Midbrain (tissue), 1 donor: ENCODE data around the gene TRAF7.
"Not testable (repeated sequence)": the region's sequence is repeated elsewhere in the genome, so short reads cannot be mapped to it uniquely, and the experiment has no call there.

Experiments
- DNase-seq: peaks from one replicate; lab custom pipeline; 2025; lab: John Stamatoyannopoulos, UW

Gene TRAF7

DNA sequence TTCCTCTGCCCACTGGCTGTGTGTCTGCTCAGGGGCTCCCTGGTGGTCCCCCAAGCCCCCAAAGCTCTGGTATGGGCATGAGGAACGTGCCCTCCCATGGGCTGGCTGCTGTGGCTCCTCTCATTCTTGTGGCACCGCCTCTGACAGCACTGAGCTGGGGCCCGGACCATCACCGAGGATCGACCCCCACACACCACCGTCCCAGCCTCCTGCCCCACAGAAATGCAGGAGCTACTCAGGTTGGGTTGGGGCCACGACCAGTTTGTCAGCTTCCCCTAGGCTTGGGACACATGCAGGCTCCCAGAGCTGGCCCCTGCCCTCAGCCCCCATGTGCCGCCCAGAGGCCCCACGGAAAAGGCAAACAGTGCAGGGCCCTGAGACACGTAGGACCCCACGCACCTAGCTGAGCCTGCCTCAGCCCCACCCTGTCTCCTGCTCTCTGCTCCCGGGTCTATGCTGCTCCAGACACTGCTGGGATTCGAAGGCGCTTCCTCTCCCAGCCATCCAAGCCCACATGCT, 44.1 kb downstream of the TRAF7 start:
- DNase-seq: no peak

DNA sequence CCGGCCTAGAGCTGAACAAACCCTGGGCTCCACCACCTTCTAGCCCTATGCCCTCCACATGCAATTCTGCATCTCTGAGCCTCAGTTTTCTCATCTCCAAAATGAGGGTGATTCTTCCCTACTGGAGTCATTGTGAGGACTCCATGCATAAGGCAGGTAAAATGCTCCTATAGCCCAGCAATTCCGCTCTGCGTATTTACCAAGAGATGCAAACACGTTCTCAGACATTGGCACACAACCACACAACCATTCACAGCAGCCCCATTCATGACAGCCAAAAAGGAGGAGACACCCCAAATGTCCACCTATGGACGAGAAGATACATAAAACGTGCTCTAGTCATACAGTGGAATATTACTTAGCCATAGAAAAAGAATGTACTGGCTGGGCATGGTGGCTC, 44.7 kb downstream of the TRAF7 start:
- DNase-seq: no peak

DNA sequence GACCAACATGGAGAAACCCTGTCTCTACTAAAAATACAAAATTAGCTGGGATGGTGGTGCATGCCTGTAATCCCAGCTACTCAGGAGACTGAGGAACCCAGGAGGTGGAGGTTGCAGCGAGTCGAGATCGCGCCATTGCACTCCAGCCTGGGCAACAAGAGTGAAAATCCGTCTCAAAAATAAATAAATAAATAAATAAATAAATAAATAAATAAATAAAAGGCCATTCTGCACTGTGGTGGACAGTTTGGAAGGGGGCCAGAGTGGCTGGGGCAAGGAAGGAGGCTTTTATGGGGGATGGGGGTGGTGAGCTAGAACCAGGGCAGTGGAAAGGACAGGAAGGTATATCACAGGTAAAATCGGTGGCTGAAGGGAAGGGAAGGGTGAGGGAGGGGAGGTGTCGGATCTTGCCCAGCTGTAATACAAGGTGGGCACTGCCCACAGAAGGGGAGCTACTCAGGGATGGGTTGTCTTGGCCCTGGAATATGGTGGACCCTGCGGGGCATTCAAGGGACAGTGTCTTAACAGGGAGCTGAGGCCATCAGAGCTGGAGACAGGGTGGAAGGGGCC, 47.6 kb downstream of the TRAF7 start:
- DNase-seq: not testable (repeated sequence)

DNA sequence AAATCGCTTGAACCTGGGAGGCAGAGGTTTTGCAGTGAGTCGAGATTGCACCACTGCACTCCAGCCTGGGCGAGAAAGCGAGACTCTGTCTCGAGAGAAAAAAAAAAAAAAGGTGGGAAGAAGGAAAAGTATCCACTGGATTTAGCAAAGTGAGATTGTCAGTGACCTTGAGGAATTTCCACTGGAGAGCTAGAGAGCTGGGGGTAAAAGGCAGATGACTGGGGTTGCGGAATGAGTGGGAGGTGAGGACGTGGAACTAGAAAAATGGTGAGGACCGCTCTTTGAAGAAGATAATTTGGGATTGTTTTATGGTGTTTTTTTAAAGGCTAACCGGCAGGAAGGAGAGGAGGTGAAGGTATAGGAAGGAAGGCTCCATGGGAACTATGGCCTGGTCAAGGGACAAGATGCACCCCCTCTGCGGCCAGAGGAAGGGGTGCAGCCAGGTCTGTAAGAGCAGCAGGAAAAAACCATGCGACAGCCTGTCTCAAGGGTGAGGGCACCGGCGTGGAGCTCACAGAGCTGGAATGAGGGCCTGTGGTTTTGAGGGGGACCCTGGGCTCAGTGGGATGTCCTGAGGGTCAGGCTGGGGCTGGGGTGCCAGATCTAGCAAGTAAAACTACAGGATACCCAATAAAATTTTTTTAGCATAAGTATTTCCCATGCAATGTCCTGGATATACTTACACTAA, 49.0 kb downstream of the TRAF7 start:
- no peak for DNase-seq

DNA sequence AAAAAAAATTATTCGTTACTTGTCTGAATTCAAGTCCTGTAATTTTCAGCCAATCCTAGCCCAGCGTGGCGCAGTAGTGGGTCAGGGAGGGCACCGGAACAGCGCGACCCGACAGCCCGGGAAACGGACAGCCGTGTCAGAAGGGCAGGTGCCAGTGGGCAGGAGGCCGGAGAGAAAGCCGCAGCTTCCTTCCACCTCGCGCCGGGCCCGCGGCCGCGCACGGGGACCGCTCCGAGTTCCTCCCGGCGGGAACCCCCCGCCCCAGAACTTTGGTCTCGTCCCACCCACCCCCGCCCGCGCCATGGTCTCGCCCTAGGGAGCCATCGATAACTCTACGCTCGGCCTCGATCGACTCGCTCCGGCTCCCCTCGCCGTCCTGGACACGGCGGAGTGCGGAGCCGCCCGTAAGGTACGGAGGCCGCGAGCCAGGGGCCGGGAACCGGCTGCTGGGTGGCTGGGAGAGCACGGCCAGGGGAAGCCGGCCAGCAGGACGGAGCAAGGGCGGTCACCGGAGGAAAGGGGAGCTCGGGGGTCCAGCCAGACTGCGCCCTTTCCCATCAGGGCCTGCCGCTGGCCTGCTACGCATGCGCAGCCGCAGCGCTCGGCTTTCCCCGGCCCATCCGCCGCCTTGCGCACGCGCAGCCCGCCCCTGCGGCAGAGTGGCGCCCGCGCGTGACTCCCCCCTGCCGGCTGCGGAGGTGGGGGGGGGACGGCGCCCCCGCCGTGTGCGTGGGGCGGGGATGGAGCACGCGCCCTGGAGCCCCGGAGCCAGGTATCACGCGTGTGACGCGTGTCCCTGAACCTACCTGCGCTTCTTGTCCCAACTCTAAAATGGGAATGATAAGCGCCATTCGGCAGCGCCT, 49.8 kb downstream of the TRAF7 start, which contains the start of gene MLST8:
Gene MLST8 (plus strand): TSS at position 351 of the 863 bp plus-strand sequence. CDS start 632 bp downstream, outside the sequence.
- peak; percentile 88 for DNase-seq

DNA sequence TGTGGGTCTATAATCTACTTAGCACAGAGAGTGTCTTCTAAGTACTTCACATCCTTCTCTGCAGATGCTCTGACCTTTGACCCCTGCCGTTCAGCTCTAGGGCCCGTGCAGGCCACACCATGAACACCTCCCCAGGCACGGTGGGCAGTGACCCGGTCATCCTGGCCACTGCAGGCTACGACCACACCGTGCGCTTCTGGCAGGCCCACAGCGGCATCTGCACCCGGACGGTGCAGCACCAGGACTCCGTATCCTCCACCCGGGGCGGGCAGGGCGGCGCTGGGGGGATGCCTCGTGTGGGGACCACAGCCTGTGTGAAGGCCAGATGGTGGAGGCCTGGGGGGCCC, 50.4 kb downstream of the TRAF7 start:
- no peak for DNase-seq

DNA sequence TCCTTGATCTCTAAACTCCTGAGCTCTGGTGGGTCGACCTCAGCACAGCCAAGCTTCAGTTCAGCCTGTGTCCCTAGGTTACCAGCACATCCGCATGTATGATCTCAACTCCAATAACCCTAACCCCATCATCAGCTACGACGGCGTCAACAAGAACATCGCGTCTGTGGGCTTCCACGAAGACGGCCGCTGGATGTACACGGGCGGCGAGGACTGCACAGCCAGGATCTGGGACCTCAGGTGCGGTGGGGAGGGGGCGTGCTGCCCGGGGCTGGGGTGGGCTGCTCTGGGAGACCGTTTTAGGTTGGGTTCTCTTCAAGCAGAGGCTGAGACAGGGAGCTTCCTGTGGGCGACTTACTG, 50.8 kb downstream of the TRAF7 start:
- DNase-seq: no peak

DNA sequence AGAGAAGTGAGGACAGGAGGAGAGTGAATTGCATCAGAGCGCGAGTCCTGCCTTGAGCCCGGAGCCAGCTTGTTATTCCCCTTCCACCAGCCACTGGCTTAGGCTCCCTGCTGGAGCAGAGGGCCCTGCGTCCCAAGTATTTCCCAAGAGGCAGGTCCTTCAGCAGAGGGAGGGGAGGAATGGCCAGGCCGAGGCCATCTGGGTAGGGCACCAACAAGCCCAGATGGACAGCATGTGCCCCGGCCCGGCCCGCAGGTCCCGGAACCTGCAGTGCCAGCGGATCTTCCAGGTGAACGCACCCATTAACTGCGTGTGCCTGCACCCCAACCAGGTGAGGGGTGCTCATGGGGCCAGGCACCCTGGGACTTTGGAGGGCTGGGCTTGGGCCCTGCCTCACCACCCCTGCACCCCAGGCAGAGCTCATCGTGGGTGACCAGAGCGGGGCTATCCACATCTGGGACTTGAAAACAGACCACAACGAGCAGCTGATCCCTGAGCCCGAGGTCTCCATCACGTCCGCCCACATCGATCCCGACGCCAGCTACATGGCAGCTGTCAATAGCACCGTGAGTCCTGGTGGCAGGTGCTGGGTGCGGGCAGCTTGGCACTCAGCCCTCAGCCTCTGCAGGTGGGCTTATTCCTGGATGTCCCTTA, 51.3 kb downstream of the TRAF7 start:
- no peak for DNase-seq

DNA sequence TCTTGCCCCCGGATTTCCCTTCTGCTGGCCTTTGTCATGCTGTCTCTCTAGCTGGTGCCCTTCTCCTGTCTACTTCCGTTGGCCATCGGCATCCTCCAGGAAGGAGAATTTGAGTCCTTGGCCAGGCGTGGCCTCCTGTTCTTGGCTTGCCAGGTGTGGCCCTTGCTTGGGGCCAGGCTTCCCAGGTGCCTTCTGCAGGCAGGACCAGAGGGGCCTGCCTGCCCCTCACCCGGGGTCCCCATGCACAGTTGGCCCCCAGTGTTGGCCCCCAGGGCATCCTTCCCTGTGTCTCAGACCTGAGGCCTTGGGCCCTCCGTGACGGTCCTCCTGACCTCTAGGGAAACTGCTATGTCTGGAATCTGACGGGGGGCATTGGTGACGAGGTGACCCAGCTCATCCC, 52.3 kb downstream of the TRAF7 start:
- no peak for DNase-seq

DNA sequence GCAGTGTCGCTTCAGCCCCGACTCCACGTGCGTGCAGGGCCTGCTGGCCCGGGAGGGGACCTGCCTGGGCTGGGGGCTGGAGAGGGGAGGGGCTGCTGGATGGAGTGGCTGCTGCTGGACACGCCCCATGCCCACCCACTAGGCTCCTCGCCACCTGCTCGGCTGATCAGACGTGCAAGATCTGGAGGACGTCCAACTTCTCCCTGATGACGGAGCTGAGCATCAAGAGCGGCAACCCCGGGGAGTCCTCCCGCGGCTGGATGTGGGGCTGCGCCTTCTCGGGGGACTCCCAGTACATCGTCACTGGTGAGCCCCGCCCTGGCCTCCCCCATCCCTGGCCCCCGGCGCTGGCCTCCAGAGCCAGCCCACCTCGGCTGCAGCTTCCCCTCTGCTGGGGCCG, 52.7 kb downstream of the TRAF7 start:
- DNase-seq: no peak

DNA sequence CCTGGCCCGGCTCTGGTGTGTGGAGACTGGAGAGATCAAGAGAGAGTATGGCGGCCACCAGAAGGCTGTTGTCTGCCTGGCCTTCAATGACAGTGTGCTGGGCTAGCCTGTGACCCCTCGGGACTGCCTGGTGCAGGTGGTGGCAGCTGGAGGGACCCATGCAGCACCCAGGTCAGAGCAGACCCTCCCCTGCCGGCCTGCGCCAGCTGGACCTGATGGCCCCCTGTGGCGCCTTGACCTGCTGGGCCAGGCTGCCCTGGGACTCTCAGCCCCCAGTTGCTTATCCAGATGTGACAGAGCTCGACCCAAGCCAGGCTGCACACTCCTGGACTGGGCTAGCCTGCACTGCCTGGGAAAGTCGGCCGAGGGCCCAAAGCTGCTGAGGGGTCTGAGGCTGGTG, 53.2 kb downstream of the TRAF7 start:
- no peak for DNase-seq

DNA sequence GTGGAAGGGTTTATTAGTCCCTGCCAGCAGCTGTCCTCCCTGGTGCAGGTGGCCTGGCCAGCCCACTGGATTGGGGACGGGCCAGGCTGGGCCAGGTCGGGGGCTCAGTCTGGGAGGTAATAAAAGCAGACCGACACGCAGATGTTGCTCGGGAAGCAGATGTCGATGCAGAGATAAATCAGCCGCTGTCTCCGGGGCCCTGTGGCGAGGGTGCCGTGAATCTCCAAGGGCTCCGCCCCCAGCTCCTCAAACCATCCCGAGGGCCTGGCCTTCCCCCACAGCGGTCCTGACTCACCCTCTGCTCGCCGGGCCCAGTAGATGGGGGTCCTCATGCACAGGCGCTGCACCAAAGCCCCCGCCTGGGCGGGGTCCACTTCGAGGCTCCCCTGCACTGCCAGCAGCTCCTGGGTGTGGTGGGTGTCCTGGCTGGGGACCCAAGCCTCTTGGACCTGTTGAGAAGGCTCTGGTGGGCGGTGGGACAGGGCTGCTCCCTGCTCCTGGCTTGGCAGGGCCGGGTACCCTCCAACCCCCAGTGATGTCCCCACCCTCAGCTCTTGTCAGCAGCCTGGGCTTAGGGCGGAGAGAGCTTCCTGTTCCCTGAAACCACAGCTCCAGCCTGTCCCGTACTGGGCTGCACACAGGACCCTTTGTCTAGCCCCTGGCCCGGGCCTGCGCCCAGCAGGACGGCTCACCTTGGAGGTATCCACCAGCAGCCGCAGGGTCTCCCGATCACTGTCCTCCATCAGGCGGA, 53.9 kb downstream of the TRAF7 start:
- DNase-seq: no peak

DNA sequence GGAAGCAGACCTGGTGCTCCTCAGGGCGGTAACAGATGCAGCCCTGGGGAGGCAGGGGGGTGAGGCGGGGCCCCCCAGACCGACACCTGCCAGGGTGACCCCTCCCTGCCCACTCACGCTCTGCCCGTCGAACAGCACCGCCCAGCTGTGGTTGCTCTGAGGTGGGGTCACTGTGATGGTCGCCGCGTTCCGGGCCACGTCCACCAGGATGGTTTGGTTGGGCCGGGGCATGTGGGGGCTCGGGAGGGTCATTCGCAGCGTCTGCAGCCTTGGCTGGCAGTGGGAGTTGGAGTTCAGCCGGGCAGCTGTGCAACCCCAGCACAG, 54.4 kb downstream of the TRAF7 start:
- DNase-seq: no peak

DNA sequence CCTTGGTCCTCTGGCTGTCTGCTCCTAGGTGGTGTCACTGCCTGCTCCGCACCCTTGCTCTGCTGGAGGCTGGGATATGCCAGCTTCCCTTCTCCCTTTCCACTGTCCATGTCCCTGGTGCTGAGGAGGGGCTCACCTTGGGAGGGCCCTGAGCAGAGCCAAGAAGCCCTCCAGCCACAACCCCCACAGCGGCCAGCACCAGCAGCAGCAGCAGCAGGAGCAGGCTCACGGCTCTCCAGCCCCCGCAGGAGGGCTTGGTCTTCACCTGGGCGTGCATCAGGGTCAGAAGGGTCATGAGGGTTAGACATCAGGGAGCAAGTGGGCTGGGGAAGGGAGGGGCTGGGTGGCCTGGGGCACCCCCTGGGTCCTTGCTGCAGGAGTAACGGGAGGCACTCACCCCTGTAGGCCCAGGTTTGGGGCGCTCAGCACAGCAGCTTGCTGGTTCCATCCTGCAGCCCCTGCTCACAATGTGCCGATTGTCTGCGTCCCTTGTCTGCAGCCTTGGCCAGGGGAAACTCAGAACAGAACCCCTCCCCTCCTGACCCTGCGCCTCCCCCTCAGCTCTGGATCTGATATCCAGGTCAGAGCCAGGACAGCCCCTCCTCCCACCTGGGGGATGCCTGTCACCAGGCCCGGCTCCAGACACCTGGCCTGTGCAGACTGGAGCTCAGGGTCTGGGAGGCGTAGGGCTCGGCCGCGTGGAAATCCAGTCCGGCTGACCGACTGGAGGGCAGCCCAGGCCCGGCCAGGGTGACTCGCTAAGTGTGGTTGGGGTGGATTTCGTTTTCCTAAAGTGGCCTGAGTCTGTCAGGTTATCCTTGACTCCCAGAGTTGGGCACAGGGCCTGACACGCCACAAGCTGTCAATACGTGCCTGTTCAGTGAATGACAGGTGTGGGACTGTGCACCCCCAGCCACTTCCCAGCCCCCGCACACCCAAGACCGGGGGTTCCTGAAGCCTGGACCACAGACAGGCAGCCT, 55.1 kb downstream of the TRAF7 start, which contains the start of gene BRICD5:
Gene BRICD5 (minus strand): TSS at position 478 of the 980 bp plus-strand sequence. CDS start 30 bp downstream, at position 448.
- no peak for DNase-seq

DNA sequence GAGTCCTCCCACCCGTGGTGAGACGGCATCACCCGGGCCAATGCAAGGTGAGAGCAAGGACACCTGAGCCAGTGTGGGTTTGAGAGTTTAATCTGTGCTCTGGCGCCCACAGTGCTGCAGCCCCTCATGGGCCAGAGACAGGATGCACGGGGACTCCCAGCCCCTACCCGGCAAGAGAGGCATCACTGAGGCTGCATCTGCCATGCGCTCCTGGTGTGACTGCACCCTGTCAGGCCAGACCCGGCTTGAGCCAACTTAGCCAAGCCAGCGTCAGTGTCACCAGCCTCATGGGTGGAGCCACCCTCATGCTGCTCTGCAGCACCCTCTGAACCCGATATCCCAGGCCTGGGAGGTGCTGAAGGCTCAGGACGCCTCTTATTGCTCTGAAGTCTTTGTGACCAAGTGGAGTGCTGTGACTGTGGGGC, 56.4 kb downstream of the TRAF7 start:
- DNase-seq: no peak

DNA sequence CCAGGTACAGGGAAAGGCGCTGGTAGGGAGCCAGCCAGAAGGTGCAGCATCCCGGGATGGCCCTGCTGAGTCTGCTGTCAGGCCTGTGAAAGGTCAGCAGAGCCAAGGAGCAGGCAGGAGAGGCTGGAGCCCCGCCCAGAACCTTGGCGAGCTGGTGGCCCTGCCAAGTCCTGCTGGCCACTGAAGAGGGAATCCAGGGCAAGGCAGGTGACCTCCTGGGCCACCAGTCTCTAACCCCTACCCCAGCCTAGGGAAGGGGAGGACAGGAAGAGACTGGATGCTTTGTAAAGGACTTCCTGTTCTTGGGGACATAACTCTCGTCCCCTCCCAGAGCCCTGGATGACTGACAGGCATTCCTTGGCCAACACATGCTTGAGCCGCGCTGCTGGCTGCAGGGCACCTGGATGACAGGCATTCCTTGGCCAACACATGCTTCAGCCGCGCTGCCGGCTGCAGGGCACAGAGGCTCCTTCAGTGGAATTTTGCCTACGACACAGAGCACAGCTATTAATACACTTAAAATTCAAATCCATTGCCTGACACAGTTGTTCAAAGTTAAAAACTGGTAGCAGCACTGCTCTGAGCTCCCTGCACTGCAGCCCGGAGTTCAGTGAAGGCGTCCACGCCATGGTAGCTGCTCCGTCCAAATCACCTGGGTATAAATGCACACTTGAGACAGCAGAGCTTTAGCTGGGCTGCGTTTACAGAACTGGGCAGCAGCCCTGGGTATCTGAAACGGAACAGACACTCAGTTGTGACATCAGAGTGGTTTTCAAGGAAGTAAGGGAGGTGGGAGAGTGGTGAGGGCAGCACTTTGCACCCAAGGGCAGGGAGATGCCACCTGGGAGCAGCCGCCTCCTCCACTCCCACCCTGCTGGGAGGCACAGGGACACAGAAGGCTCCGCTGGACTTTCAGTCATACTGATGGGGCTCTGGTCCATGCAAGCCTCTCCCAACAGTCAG, 57.1 kb downstream of the TRAF7 start:
- DNase-seq: no peak

DNA sequence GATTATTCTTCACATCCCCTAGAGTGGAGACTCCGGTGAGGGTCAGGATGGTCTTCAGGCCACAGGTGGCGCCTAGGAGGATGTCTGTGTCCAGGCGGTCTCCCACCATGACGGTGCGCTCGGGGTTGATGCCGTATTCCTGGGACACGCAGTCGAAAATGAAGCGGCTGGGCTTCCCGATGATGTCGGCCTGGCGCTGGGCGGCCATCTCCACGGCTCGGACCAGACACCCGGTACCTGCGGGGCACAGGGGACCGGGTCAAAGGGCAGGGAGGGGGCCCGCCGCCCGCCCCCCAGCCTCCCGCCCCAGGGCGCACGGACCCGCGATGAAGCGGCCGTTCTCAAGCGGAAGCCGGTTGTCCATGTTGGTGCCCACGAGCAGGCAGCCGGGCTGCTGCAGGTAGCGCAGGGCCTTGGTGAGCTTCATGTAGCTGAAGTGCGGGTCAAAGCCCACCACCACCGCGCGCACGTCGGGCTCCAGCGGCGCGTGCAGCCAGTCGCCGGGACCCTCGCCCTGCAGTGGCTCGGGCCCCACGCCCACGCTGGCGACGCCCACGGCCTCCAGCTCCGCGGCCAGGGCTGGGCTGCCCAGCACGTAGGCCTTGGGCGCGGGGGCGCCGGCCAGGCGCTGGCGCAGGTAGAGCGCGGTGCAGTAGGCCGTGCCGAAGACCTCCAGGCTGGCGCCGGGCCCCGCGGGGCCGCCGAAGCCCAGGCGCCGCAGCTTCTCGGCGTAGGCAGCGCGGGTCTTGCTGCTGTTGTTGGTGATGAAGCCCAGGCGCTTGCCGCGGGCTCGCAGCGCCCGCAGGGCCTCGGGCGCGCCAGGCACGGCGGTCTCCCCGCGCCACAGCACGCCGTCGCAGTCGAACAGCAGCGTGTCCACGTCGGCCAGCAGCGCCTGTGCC, 58.5 kb downstream of the TRAF7 start:
- no peak for DNase-seq

DNA sequence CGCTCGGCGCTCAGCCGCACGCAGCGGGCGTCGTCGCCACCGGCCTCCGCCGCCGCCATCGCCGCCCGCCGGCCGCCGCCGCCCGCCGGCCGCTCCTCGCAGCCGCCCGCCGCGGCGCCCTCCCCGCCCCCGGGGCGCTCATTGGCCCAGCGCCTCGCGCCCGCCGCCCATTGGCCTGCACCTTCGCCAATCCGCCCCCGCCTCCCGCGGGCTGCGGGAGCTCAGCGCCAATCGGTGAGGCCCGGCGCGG, 59.1 kb downstream of the TRAF7 start, which contains the start of gene PGP:
Gene PGP (minus strand): TSS at position 122 of the 250 bp plus-strand sequence. CDS start 63 bp downstream, at position 59.
- no peak for DNase-seq
